ENCODE measurements around the gene TMEM59.

- no peak for TF ChIP-seq CTCF (IDR thresholded peaks at IDR 0.05; ENCODE audit: low read depth, low read length, poor library complexity, severe bottlenecking)
- no peak for TF ChIP-seq EZH2phosphoT487 (IDR thresholded peaks at IDR 0.05; ENCODE audit: borderline replicate concordance, low read length)
Observed at GRCh38 chr1:54046671-54047383, 6.2 kb downstream of the TMEM59 start.
